HG03520 (cell line): ENCODE results near the gene ARMC8.

Experiments used
- ATAC-seq: cut with Tn5 transposase; IDR thresholded peaks from one replicate; pipeline ENCODE4 v1.9.1; 2021; ENCODE audit warnings: mild to moderate bottlenecking, moderate library complexity; ENCODE audit not compliant: unreplicated experiment

Gene ARMC8

GRCh38 chr3:138197058-138197457 is 10.0 kb downstream of the ARMC8 start:
- no peak for ATAC-seq

DNA sequence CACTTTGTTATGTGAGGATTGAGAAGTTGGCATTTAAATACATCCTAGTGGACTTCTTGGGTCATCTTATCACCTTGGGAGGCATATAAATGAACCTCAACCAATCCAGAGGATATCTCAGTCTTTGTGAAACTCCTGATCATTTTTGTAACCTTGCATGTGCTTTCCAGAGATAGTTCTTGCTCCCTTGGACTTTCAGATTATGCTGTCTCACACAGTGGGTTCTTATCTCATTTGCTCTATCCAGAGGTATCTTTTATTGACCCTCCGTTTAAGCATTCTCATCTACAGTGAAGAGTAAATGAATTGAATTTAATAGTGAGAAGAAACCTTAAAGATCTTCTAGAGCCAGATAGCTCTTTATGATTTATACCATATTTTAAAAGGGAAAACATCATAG is 10.4 kb downstream of the ARMC8 start:
- ATAC-seq, result no peak

- no peak for ATAC-seq
Measured at GRCh38 chr3:138199851-138200250, 12.8 kb downstream of the ARMC8 start.

DNA sequence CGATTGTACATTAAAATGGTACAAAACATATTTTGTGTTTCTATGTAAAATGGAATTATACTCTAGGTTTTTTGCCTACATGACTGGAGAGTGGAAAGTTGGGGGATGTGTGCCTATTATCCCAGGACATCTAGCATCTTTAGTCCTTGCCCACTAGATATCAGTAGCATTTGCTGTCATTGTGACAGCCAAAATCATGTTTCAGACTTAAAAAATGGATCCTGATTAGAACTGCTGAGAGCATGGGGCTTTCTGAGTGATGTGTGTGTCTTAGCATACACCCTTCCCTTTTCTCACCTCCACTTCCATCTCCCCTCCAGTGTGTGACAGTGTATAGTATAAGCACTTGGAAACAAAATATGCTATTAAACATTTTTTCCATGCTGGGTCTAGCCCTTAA is 13.3 kb downstream of the ARMC8 start:
- ATAC-seq, result no peak

DNA sequence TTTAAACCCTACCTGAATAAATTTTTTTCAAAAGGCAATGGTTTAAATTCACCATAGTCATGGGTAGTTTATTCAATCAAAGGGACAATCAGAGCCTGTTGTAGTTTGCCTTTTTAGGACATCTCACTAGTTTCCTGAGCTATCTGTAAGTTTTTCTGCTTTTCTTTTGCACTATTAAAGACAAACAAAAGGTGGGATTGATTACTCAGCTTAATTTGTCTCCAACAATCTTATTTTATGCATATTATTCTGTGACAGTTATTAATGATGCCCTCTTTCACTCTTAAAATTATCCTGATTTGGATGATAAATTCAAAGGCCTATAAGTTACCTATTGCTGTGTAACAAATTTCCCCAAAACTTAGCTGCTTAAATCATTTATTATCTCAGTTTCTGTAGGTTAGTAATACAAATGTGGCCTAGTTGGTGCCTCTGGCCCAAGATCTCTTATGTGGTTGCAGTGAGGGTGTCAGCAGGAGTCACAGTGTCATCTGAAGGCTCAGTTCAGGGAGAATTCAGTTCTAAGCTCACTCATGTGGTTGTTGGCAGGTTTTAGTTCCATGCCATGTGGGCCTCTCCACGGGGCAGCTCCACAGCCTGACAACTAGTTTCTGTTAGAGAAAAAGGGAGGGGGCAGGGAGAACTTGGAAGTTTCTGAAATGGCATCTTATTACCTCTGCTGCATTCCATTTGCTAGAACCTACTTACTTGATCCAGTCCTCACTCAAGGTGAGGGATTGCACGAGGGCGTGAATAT is 16.0 kb downstream of the ARMC8 start:
- ATAC-seq, result no peak

- no peak for ATAC-seq
Measured at GRCh38 chr3:138203938-138204337, 16.8 kb downstream of the ARMC8 start.

DNA sequence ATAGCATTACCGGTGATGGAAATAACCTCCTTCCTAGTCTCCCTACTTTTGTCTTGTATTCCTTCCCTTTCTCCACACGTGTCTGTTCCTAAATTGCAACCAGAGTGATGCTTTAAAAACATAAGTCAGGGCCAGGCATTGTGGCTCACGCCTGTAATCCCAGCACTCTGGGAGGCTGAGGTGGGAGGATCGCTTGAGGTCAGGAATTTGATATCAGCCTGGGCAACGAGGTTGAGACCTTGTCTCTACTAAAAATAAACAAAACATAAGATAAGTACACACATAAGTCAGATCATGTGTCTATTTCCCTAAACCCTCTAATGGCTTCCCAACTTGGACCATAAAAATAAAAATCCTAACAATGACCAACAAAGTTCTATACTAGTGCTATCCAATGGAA is 18.4 kb downstream of the ARMC8 start:
- no peak for ATAC-seq

GRCh38 chr3:138206196-138206595 is 19.1 kb downstream of the ARMC8 start:
- ATAC-seq, result no peak

GRCh38 chr3:138210528-138210927 is 23.4 kb downstream of the ARMC8 start:
- ATAC-seq, result no peak

- no peak for ATAC-seq
Measured at GRCh38 chr3:138213398-138214085, 26.4 kb downstream of the ARMC8 start.

- no peak for ATAC-seq
Measured at GRCh38 chr3:138219255-138219654, 32.2 kb downstream of the ARMC8 start.

DNA sequence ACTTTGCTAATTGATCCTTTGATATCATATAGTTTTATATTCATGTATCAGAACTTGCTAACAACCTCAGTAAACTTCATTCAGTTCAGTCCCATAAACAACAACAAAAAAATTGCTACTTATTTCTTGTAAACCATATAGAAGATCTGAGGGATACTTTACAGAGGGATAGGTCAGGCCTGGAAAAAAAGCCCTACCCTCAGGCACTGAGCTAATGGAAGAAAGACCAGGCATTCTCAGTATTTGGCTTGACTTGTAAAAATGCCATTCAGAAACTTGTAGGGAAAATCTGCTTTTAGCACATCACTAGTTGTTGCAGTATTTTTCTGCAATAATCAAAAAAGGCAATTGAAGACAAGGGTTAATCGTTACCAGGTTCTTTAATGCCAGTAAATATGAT is 33.1 kb downstream of the ARMC8 start:
- ATAC-seq, result no peak

- ATAC-seq, result no peak
Measured at GRCh38 chr3:138220788-138221187, 33.7 kb downstream of the ARMC8 start.

GRCh38 chr3:138222131-138222941 is 35.2 kb downstream of the ARMC8 start:
- no peak for ATAC-seq

DNA sequence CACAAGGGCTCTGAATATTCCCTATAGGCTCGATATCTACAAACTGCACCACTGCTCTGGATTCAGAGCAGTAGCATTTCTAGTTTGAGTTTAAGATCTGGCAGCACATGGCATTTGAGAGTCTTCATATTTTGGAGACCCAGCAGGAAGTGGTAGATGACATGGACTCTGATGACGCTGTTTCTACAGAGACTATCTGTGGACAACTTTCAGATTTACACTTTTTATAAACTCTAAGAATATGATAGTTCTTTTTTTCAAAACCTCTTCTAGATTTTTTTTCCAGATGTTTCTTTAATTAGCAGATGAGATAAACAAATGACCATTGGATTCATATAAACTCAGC is 35.8 kb downstream of the ARMC8 start:
- ATAC-seq, result no peak

GRCh38 chr3:138227650-138228049 is 40.5 kb downstream of the ARMC8 start:
- ATAC-seq, result no peak

GRCh38 chr3:138230525-138230924 is 43.4 kb downstream of the ARMC8 start:
- ATAC-seq, result no peak

DNA sequence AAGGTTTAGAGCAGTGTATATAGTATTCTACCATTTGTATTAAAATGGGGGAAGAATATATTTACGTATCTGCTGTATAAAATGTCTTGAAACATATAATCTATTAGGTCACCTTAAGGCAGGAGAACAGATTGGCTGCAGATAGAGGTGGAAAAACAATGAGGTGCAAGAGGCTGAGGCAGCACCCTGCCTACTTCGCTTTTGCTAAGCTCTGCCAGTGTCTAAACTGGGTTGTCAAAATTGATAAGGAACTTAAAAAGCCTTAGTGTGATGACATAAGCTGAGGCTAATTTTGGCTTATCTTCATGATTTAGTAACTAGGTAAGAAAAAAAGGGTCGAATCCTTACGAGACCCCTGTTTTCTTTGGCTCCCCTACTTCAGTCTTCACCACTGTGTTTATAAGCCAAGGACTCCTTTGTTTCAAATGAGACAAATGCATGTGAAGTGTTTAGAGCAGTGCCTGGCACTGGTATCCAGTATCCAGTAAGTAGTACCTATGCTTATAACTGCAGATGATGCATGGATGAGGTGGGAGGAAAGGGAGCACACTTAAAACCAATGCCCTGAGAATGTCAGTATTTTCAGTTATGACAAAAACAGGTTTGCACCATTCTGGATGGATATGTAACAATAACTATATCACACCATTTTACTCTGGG is 45.7 kb downstream of the ARMC8 start:
- no peak for ATAC-seq

DNA sequence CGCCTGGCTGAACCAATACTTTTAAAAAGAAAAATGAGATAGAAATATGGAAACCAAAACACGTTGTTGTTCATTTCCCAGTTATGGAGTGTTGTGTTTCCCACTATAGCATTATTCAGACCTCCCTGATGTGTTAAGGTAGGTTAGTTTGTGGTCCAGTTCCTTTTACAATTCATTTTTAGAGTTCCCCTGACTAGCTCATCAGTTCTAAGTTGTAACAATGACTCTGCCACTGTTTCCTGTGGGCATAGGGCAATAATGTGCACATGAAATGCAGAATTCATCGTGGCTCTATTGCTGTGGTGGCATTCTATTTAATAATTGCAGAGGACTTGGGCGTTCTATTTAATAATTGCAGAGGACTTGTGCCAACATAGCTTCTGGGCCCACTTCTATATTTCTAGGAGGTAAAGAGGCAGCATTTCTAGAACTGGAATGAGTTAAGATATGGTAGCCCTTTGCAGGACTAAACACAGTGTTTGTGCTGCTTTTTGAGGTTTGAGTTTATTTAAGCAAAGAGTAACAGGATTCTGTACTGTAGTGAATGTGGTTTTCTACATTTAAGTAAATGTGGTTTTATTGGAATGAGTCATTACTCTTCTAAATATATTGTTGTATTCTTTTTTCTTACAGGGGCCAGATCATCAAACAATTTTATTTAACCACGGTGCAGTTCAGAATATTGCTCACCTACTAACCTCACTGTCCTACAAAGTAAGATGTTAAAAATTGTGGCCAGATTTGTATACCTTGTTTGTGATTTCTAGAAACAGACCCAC is 47.5 kb downstream of the ARMC8 start:
- ATAC-seq, result no peak

GRCh38 chr3:138238711-138239110 is 51.6 kb downstream of the ARMC8 start:
- no peak for ATAC-seq

- ATAC-seq, result no peak
Measured at GRCh38 chr3:138241061-138241460, 54.0 kb downstream of the ARMC8 start.
